ENCODE measurements around the gene CFHR5. TPM values are rescaled to one million over a fixed set of nuclear protein-coding genes. Genes with fewer than 3 reads are reported as not detected.
"Not testable (repeated sequence)": the region's sequence is repeated elsewhere in the genome, so short reads cannot be mapped to it uniquely, and the experiment has no call there.

CFHR5 gene
- total and polyA plus RNA-seq, 7 donors = not detected

GRCh38 chr1:197017558-197018146, 40.3 kb downstream of the CFHR5 start:
- DNase-seq = no peak
- H3K9me3 ChIP-seq = no peaks in the 10 kb centered on the region
- no peaks in the 10 kb centered on the region for H3K27me3 ChIP-seq
- intact Hi-C loops (cut with DNase I) = no loop called here
- 79 to 81% methylated on average over 8 of the region's 8 CpGs for WGBS, 2 donors
- no peak overlapping the region for H3K27ac ChIP-seq
- no peak for TF ChIP-seq EP300 (IDR thresholded peaks at IDR 0.05)
- no peak for TF ChIP-seq CTCF (IDR thresholded peaks at IDR 0.05)
- no peak for TF ChIP-seq POLR2AphosphoS5 (IDR thresholded peaks at IDR 0.05)
- TF ChIP-seq POLR2A (IDR thresholded peaks at IDR 0.05) = no peak
- no peak overlapping the region for H3K4me3 ChIP-seq
- no peaks in the 10 kb centered on the region for H3K36me3 ChIP-seq
- no peaks in the 10 kb centered on the region for H3K4me1 ChIP-seq

GRCh38 chr1:197021716-197022115, 44.4 kb downstream of the CFHR5 start:
- no peak overlapping the region for H3K4me3 ChIP-seq
- intact Hi-C loops (cut with DNase I) = no loop called here
- TF ChIP-seq POLR2AphosphoS5 (IDR thresholded peaks at IDR 0.05) (no peak), EP300 (IDR thresholded peaks at IDR 0.05) (no peak), POLR2A (IDR thresholded peaks at IDR 0.05) (no peak), CTCF (IDR thresholded peaks at IDR 0.05) (no peak)
- no peaks in the 10 kb centered on the region for H3K4me1 ChIP-seq
- no peak overlapping the region for H3K27ac ChIP-seq
- H3K9me3 ChIP-seq = no peaks in the 10 kb centered on the region
- H3K36me3 ChIP-seq = no peaks in the 10 kb centered on the region
- WGBS, 2 donors = 40 to 47% methylated on average over 4 of the region's 4 CpGs
- DNase-seq = no peak
- no peaks in the 10 kb centered on the region for H3K27me3 ChIP-seq

GRCh38 chr1:197024460-197024859, 47.1 kb downstream of the CFHR5 start:
- TF ChIP-seq CTCF (IDR thresholded peaks at IDR 0.05) = no peak
- no peak for TF ChIP-seq POLR2A (IDR thresholded peaks at IDR 0.05)
- H3K4me3 ChIP-seq = no peak overlapping the region
- intact Hi-C loops (cut with DNase I) = no loop called here
- 86 to 89% methylated on average over 1 of the region's 1 CpG for WGBS, 2 donors
- H3K9me3 ChIP-seq = no peaks in the 10 kb centered on the region
- no peaks in the 10 kb centered on the region for H3K4me1 ChIP-seq
- DNase-seq = no peak
- no peak overlapping the region for H3K27ac ChIP-seq
- H3K27me3 ChIP-seq = no peaks in the 10 kb centered on the region
- no peaks in the 10 kb centered on the region for H3K36me3 ChIP-seq

GRCh38 chr1:197027359-197027758, 50.0 kb downstream of the CFHR5 start:
- 57 to 83% methylated on average over 6 of the region's 6 CpGs for WGBS, 2 donors
- no peak overlapping the region for H3K4me3 ChIP-seq
- intact Hi-C loops (cut with DNase I) = no loop called here
- H3K4me1 ChIP-seq = no peaks in the 10 kb centered on the region
- no peak for DNase-seq
- no peak overlapping the region for H3K27ac ChIP-seq
- no peaks in the 10 kb centered on the region for H3K9me3 ChIP-seq
- H3K27me3 ChIP-seq = no peaks in the 10 kb centered on the region
- H3K36me3 ChIP-seq = no peaks in the 10 kb centered on the region
- no peak for TF ChIP-seq POLR2A (IDR thresholded peaks at IDR 0.05)
- no peak for TF ChIP-seq POLR2AphosphoS5 (IDR thresholded peaks at IDR 0.05)
- TF ChIP-seq CTCF (IDR thresholded peaks at IDR 0.05) = no peak
- no peak for TF ChIP-seq EP300 (IDR thresholded peaks at IDR 0.05)

- Histone ChIP-seq H3K4me1 (no peaks in the 10 kb centered on the region), H3K9me3 (no peaks in the 10 kb centered on the region), H3K4me3 (no peak overlapping the region), H3K36me3 (no peaks in the 10 kb centered on the region), H3K27ac (no peak overlapping the region), H3K27me3 (no peaks in the 10 kb centered on the region)
- TF ChIP-seq CTCF (IDR thresholded peaks at IDR 0.05) = no peak
- no peak for TF ChIP-seq POLR2A (IDR thresholded peaks at IDR 0.05)
- TF ChIP-seq POLR2AphosphoS5 (IDR thresholded peaks at IDR 0.05) = no peak
- no peak for TF ChIP-seq EP300 (IDR thresholded peaks at IDR 0.05)
- intact Hi-C loops (cut with DNase I) = no loop called here
- no peak for DNase-seq
These were observed 52.4 kb downstream of the CFHR5 start for GRCh38 chr1:197029749-197030148.

- 77 to 84% methylated on average over 6 of the region's 6 CpGs for WGBS, 2 donors
- intact Hi-C loops (cut with DNase I); H3K27ac ChIP-seq; DNase-seq; H3K9me3 ChIP-seq; H3K36me3 ChIP-seq; H3K4me3 ChIP-seq; H3K27me3 ChIP-seq; H3K4me1 ChIP-seq: not testable (repeated sequence)
These were observed 57.4 kb downstream of the CFHR5 start for GRCh38 chr1:197034631-197035339.
